Esophagus squamous epithelium (tissue), 4 donors: ENCODE results near the gene RRP36.

Experiments used
- CTCF ChIP-seq, 6 experiments: fragments of 450-650 bp in 4 of 6; fragments of 200-600 bp in 2 of 6; sonication (generic) in 2 of 6; IDR thresholded peaks; one replicate each; pipeline ENCODE4 v1.5.1; 2016 to 2019; ENCODE audit warnings: antibody characterized with exemption in 6 of 6, mild to moderate bottlenecking in 4 of 6, moderate library complexity in 4 of 6
- POLR2A ChIP-seq, 4 donors: fragments of 450-650 bp; IDR thresholded peaks; one replicate each; pipeline ENCODE4 v1.6.1; 2017; ENCODE audit warnings: antibody characterized with exemption in 4 of 4, mild to moderate bottlenecking in 4 of 4, moderate library complexity in 3 of 4

- TF ChIP-seq CTCF (IDR thresholded peaks at IDR 0.05) (no peak), POLR2A (IDR thresholded peaks at IDR 0.05) (no peak)
Measured at GRCh38 chr6:43060034-43060754, 38.8 kb downstream of the RRP36 start.
